ENCODE measurements around the gene DACT2.

The DACT2 gene

GRCh38 chr6:168349718-168350210 is 30.2 kb upstream of the DACT2 start:
- no peak for DNase-seq

DNA sequence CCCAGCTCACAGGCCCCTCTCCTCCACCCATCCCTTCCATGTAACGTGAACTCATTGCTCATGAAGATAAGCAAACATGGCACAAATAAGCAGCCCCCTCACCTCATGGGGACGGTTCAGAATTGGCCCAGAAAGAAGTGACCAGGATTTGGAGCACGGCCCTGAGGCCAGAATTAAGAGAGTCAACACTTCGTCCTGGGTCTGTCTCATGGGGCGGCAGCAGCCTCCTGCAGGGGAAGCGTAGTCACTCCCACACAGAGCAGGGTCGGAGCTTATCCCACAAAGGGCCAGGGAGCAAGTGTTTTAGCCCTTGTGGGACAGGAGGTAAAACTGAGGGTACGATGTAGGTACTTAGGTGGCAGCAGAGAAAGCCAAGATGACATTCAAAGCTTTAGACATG is 28.6 kb upstream of the DACT2 start:
- no peak for DNase-seq

DNA sequence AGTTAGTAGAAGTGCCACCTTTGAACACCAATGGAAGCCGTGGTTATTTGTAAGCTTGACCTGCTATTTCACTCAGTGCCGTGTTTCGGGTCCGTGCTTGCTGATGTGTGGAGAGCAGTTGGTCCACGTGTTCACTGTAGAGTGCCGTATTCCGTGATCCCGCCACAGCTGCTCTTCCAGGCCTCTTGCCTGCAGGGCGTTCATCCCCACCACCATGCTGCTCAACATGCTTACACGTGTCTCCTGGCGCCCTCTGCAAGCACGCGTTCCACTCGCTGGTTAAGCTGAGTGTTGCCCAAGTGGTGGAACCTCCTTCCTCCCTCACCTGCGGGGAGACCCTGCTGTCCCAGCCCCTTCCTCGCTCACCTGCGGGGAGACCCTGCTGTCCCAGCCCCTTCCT is 28.0 kb upstream of the DACT2 start:
- no peak for DNase-seq

GRCh38 chr6:168347053-168347452 is 27.5 kb upstream of the DACT2 start:
- no peak for DNase-seq

GRCh38 chr6:168345896-168346754 is 26.5 kb upstream of the DACT2 start:
- DNase-seq: no peak

GRCh38 chr6:168345266-168345665 is 25.7 kb upstream of the DACT2 start:
- no peak for DNase-seq

DNA sequence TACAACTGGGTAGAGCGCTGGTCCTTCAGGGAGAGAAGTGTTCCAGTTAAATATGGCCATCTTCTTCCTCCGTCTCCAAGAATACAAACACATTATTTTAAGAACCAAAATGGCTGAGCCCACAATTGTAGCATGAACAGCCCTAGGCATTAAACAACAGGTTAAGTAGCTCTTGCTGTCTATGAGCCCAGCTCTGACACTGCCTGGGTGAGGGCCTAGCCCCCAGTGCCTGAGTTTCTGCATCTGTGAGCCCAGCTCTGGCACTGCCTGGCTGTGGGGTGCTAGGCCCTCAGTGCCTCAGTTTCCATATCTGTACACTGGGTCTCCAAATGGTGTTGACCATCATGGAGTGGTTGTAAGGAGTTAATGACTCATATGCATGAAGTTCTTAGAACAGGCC is 24.8 kb upstream of the DACT2 start:
- no peak for DNase-seq

- DNase-seq: no peak
Observed at GRCh38 chr6:168343239-168344150, 23.9 kb upstream of the DACT2 start.

- no peak for DNase-seq
Observed at GRCh38 chr6:168342636-168343035, 23.1 kb upstream of the DACT2 start.

DNA sequence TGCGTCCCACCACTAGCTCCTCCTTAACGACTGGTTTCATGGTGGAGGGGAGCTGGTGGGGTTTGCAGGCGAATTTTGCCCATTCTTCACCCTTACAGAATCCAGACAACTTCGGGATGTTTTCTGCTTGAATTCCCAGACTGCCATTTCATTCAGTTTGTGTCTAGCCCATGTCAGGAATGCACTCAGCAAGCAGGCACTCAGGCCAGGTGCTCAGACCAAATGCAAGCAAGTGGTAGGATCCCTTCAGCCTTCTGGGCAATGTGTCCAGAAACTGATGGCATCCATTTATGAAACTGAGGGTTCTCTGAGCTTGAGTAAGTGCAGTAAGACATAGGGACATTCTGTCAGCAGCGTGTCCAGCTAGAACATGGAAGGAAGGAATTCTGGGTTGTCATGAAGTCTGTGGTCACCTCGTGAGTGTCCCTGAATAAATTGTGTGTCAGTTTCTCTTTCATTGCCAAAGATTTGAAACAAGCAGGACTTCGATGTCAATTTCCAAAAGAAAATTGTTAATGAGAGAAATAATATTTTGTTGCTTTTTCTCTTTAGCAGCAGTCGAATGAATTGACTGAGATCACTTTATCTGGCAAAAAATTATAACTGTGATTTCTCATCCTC is 21.8 kb upstream of the DACT2 start:
- no peak for DNase-seq

GRCh38 chr6:168340819-168341218 is 21.2 kb upstream of the DACT2 start:
- no peak for DNase-seq

DNA sequence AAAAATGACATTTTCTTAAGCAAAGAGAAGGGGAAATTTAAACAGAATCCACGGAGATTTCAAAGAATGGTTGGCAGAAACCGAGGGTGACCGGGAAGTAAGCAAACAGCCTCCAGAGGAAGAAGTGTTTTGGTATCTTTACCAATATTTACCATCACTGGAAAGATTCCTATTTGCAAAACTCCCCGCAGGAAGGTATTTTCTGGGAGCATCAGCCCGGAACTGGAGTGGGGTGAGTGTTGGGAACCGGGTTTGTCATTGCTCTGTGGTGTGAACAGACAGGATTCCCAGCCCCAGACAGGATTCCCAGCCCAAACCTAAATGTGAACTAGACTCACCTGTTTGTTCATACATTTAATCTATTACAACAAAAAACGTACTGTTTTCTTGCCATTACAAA is 19.2 kb upstream of the DACT2 start:
- no peak for DNase-seq

DNA sequence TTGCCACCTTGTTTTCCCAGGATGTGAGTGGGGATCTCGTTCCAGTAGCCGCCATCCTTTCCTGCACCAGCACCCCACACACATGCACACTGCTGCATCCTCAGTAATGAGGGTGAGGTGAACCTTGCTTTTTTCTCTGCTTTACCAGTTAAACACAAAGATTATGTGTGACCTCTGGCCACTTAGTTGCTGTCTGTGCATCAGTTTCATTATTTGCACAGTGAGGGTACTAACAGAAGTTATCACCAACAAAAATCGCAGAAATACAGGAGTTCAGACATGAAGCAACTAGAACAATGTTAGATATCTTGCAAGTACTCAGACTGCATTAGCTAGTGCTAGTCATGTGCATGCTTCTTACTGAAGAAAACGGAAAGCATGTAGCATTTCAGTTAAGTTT is 17.4 kb upstream of the DACT2 start:
- DNase-seq: no peak

GRCh38 chr6:168333989-168334388 is 14.4 kb upstream of the DACT2 start:
- no peak for DNase-seq

- no peak for DNase-seq
Observed at GRCh38 chr6:168333491-168333890, 13.9 kb upstream of the DACT2 start.

DNA sequence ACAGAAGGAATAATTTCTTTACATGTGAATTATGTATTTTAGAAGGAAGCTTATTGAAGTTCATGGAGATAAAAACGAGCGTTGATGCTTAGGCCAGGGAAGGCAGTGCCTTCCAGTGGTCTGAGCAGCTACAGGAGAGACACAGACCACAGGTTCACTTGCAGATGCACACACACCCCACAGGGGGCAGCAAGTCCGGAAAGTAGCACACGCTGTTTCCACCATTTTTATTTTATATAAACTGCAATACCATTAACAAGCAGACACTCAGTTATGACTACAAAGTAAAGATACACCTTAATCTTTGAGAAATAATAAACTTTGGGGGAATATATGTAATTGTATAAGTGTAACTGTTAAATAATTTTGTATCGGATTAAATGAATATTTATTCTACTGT is 13.5 kb upstream of the DACT2 start:
- no peak for DNase-seq

DNA sequence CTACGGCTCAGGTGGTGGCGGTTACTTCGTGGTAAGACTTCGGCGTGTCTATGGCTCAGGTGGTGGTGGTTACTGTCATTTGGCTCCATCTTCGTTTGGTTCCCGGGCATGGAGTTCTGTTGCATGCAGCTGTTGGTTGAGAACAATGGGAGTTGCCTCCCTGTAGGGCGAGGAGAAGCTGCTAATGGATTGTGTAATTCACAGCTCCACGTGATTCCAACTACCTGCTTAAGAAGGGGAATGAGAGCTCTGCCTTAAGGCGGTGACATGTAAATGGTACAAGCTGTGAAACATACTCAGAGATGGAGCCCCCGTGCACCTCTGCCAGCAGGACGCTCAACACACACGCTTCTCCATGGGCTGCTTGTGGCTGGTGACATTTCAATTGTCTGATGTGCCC is 12.4 kb upstream of the DACT2 start:
- DNase-seq: no peak

DNA sequence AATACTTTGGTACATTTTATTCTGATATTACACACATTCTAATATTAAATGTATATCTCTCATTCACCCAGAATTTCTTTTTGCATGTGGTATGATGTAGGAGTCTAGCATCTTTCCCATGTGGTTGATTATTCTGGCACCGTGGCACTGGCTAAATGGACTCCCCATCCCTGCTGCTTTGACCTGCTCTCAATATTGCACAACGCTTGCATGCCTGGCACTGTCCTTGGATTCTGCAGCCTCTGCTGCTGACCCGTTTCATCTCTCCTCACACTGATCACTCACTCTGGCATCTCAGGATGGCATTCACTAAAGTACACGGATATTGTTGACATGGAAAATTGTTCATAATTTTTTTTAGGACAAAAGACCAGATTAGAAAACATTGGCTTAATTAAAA is 11.5 kb upstream of the DACT2 start:
- DNase-seq: no peak

- DNase-seq: no peak
Observed at GRCh38 chr6:168330403-168330802, 10.8 kb upstream of the DACT2 start.

- DNase-seq: no peak
Observed at GRCh38 chr6:168328086-168328485, 8.5 kb upstream of the DACT2 start.

GRCh38 chr6:168326294-168327261 is 7.0 kb upstream of the DACT2 start:
- no peak for DNase-seq

DNA sequence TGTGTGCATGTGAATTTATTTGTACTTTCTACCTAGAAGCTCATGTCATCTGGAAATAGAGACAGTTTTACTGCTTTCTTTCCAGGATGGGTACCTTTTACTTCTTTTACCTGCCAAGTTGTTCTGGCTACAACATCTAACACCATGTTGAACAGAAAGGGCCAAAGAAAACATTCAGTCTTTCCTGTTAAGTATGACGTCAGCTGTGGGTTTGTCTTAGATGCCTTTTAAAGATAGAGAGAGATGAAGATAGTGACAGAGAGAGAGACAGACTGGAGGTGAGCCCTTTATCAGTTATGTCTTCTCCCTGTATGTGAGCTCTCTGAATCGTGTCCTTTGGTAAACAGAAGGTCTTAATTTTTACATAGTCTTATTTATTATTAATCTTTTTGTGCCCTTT is 3.4 kb upstream of the DACT2 start:
- DNase-seq: no peak
